HUES48 (cell line): Measurements from ENCODE around the gene ULBP2.
"Not testable (repeated sequence)": the region's sequence is repeated elsewhere in the genome, so short reads cannot be mapped to it uniquely, and the experiment has no call there.

Source experiments
- H3K27ac ChIP-seq: one replicate; pipeline ENCODE4 v1.7.0; 2013; ENCODE audit warnings: low read depth, low read length, inconsistent platforms
- H3K27me3 ChIP-seq: 2 replicates; pipeline ENCODE4 v1.6.1; 2013; ENCODE audit warnings: mild to moderate bottlenecking, low read length; ENCODE audit not compliant: control insufficient read depth, insufficient read depth
- H3K36me3 ChIP-seq: 2 replicates; pipeline ENCODE4 v1.6.1; 2013; ENCODE audit warnings: low read length; ENCODE audit not compliant: control insufficient read depth, insufficient read depth
- H3K4me1 ChIP-seq: 2 replicates; pipeline ENCODE4 v1.6.1; 2013; ENCODE audit warnings: mild to moderate bottlenecking, low read length; ENCODE audit not compliant: control insufficient read depth, insufficient read depth
- H3K4me3 ChIP-seq: 2 replicates; pipeline ENCODE4 v1.5.1; 2013; ENCODE audit warnings: mild to moderate bottlenecking, low read depth, low read length
- H3K9ac ChIP-seq: 2 replicates; pipeline ENCODE4 v1.6.1; 2013; ENCODE audit warnings: mild to moderate bottlenecking, low read depth, low read length, moderate library complexity
- H3K9me3 ChIP-seq: 2 replicates; pipeline ENCODE4 v1.6.1; 2013; ENCODE audit warnings: low read length; ENCODE audit not compliant: control insufficient read depth, insufficient read depth

Gene ULBP2

GRCh38 chr6:149963462-149964307 lies 21.9 kb downstream of the ULBP2 start, which contains the start of gene ULBP1:
ULBP1 (plus strand) TSS chr6:149963943; CDS start chr6:149964050, 107 bp downstream.
- Histone ChIP-seq H3K9ac (peak within 1 kb of the TSS; percentile 76), H3K9me3 (no peaks in the 10 kb centered on the region), H3K36me3 (no peaks in the 10 kb centered on the region), H3K27ac (no peak within 1 kb of the TSS), H3K4me3 (peak within 1 kb of the TSS; percentile 78), H3K27me3 (peaks cover 100% of the 10 kb centered on the region), H3K4me1 (peaks cover 13% of the 10 kb centered on the region; the same call in 1 of the 2 replicates)

GRCh38 chr6:149964308-149965193 lies 22.7 kb downstream of the ULBP2 start:
- Histone ChIP-seq H3K36me3 (no peaks in the 10 kb centered on the region), H3K27me3 (peaks cover 100% of the 10 kb centered on the region), H3K9me3 (no peaks in the 10 kb centered on the region), H3K27ac (no peak overlapping the region), H3K9ac (no peak overlapping the region), H3K4me3 (peak overlapping the region; percentile 78), H3K4me1 (peaks cover 13% of the 10 kb centered on the region; the same call in 1 of the 2 replicates)

GRCh38 chr6:149965194-149966020 lies 23.6 kb downstream of the ULBP2 start:
- H3K4me3 ChIP-seq: peak overlapping the region; percentile 78
- H3K9ac ChIP-seq: no peak overlapping the region
- no peaks in the 10 kb centered on the region for H3K36me3 ChIP-seq
- no peaks in the 10 kb centered on the region for H3K9me3 ChIP-seq
- H3K4me1 ChIP-seq: peaks cover 13% of the 10 kb centered on the region; the same call in 1 of the 2 replicates
- no peak overlapping the region for H3K27ac ChIP-seq
- H3K27me3 ChIP-seq: peaks cover 100% of the 10 kb centered on the region

GRCh38 chr6:149966319-149966718 lies 24.5 kb downstream of the ULBP2 start:
- not testable (repeated sequence) for H3K36me3 ChIP-seq, H3K27ac ChIP-seq, H3K4me3 ChIP-seq, H3K9me3 ChIP-seq, H3K9ac ChIP-seq
- peaks cover 98% of the 10 kb centered on the region for H3K27me3 ChIP-seq
- peaks cover 13% of the 10 kb centered on the region; the same call in 1 of the 2 replicates for H3K4me1 ChIP-seq

GRCh38 chr6:149967591-149967990 lies 25.8 kb downstream of the ULBP2 start:
- H3K9ac ChIP-seq: no peak overlapping the region
- peaks cover 13% of the 10 kb centered on the region; the same call in 1 of the 2 replicates for H3K4me1 ChIP-seq
- H3K27me3 ChIP-seq: peaks cover 96% of the 10 kb centered on the region
- H3K9me3 ChIP-seq: no peaks in the 10 kb centered on the region
- H3K4me3 ChIP-seq: no peak overlapping the region
- H3K36me3 ChIP-seq: no peaks in the 10 kb centered on the region
- no peak overlapping the region for H3K27ac ChIP-seq

GRCh38 chr6:149967999-149968398 lies 26.2 kb downstream of the ULBP2 start:
- H3K4me3 ChIP-seq, H3K36me3 ChIP-seq, H3K9me3 ChIP-seq, H3K9ac ChIP-seq, H3K27ac ChIP-seq: not testable (repeated sequence)
- peaks cover 13% of the 10 kb centered on the region; the same call in 1 of the 2 replicates for H3K4me1 ChIP-seq
- H3K27me3 ChIP-seq: peaks cover 96% of the 10 kb centered on the region

GRCh38 chr6:149968909-149969308 lies 27.1 kb downstream of the ULBP2 start:
- Histone ChIP-seq H3K4me1 (peaks cover 13% of the 10 kb centered on the region; the same call in 1 of the 2 replicates), H3K27me3 (peaks cover 96% of the 10 kb centered on the region)
- not testable (repeated sequence) for H3K4me3 ChIP-seq, H3K9me3 ChIP-seq, H3K36me3 ChIP-seq, H3K9ac ChIP-seq, H3K27ac ChIP-seq

GRCh38 chr6:149969635-149970034 lies 27.8 kb downstream of the ULBP2 start:
- Histone ChIP-seq H3K4me1 (peaks cover 7% of the 10 kb centered on the region; the same call in 1 of the 2 replicates), H3K27me3 (peaks cover 96% of the 10 kb centered on the region), H3K36me3 (no peaks in the 10 kb centered on the region), H3K4me3 (no peak overlapping the region), H3K27ac (no peak overlapping the region), H3K9me3 (no peaks in the 10 kb centered on the region), H3K9ac (no peak overlapping the region)

- H3K9me3 ChIP-seq, H3K27ac ChIP-seq, H3K4me3 ChIP-seq, H3K9ac ChIP-seq, H3K36me3 ChIP-seq, H3K4me1 ChIP-seq: not testable (repeated sequence)
- peaks cover 95% of the 10 kb centered on the region for H3K27me3 ChIP-seq
Measured at GRCh38 chr6:149974394-149974793, 32.6 kb downstream of the ULBP2 start.

- Histone ChIP-seq H3K36me3 (no peaks in the 10 kb centered on the region), H3K9ac (no peak overlapping the region), H3K27me3 (peaks cover 95% of the 10 kb centered on the region), H3K27ac (no peak overlapping the region), H3K4me1 (no peaks in the 10 kb centered on the region), H3K9me3 (no peaks in the 10 kb centered on the region), H3K4me3 (no peak overlapping the region)
Measured at GRCh38 chr6:149974825-149975224, 33.0 kb downstream of the ULBP2 start.
